HG03108 (cell line): Measurements from ENCODE around the gene CCR3.

Experiments used
- ATAC-seq: cut with Tn5 transposase; IDR thresholded peaks from one replicate; pipeline ENCODE4 v1.9.1; 2021; ENCODE audit warnings: moderate library complexity; ENCODE audit not compliant: unreplicated experiment

CCR3 gene

GRCh38 chr3:46218196-46218709 is 24.0 kb upstream of the CCR3 start:
- no peak for ATAC-seq

GRCh38 chr3:46221391-46221790 is 20.9 kb upstream of the CCR3 start:
- ATAC-seq, result no peak

- ATAC-seq, result no peak
These were observed 20.3 kb upstream of the CCR3 start for GRCh38 chr3:46221938-46222337.

- ATAC-seq, result no peak
These were observed 19.7 kb upstream of the CCR3 start for GRCh38 chr3:46222435-46223161.

GRCh38 chr3:46228260-46229242 is 13.7 kb upstream of the CCR3 start:
- ATAC-seq, result no peak

- no peak for ATAC-seq
These were observed 10.9 kb upstream of the CCR3 start for GRCh38 chr3:46231323-46231722.

- ATAC-seq, result no peak
These were observed 9.1 kb upstream of the CCR3 start for GRCh38 chr3:46233194-46233593.

GRCh38 chr3:46235425-46235824 is 6.8 kb upstream of the CCR3 start:
- ATAC-seq, result no peak

- no peak for ATAC-seq
These were observed 5.8 kb upstream of the CCR3 start for GRCh38 chr3:46236294-46237054.

- ATAC-seq, result no peak
These were observed 3.9 kb upstream of the CCR3 start for GRCh38 chr3:46238386-46238785.

GRCh38 chr3:46239301-46239938 is 2.8 kb upstream of the CCR3 start:
- no peak for ATAC-seq

GRCh38 chr3:46239952-46240351 is 2.3 kb upstream of the CCR3 start:
- ATAC-seq, result no peak

- no peak for ATAC-seq
These were observed 1.3 kb downstream of the CCR3 start for GRCh38 chr3:46243560-46243959.

GRCh38 chr3:46245146-46245545 is 2.9 kb downstream of the CCR3 start:
- no peak for ATAC-seq

- ATAC-seq, result no peak
These were observed 10.7 kb downstream of the CCR3 start for GRCh38 chr3:46252980-46253379.

- ATAC-seq, result no peak
These were observed 16.3 kb downstream of the CCR3 start for GRCh38 chr3:46258525-46258924.

GRCh38 chr3:46261926-46262594 is 19.8 kb downstream of the CCR3 start:
- ATAC-seq, result no peak

- ATAC-seq, result no peak
These were observed 21.7 kb downstream of the CCR3 start for GRCh38 chr3:46264002-46264401.

GRCh38 chr3:46266598-46266997 is 24.3 kb downstream of the CCR3 start:
- no peak for ATAC-seq

GRCh38 chr3:46269556-46269955 is 27.3 kb downstream of the CCR3 start:
- no peak for ATAC-seq
